WTC11 (cell line): ENCODE data around the gene TPM4. TPM values are rescaled to one million over a fixed set of nuclear protein-coding genes. Genes with fewer than 3 reads are reported as not detected.
A peak's percentile ranks its signal among the peaks of the same experiment; 100 is the strongest.

ENCODE experiments used
- CTCF ChIP-seq: fragments of 200-600 bp; IDR thresholded peaks from 2 replicates; pipeline ENCODE4 v1.8.0; 2022; ENCODE audit warnings: antibody characterized with exemption
- EMX1 ChIP-seq: fragments of 250-450 bp; sonication (Bioruptor Pico); IDR thresholded peaks from 2 replicates; pipeline ENCODE4 v1.8.0; 2021; ENCODE audit warnings: mild to moderate bottlenecking
- HMGXB4 ChIP-seq: sonication (generic); formaldehyde crosslinking; IDR thresholded peaks from 2 replicates; pipeline ENCODE4 v1.8.1; 2023; ENCODE audit warnings: mild to moderate bottlenecking, moderate library complexity, missing genetic modification reagents
- IRF1 ChIP-seq: sonication (generic); formaldehyde crosslinking; IDR thresholded peaks from 2 replicates; pipeline ENCODE4 v1.8.0; 2023; ENCODE audit warnings: missing genetic modification reagents
- KAT7 ChIP-seq: sonication (generic); formaldehyde crosslinking; IDR thresholded peaks from 2 replicates; pipeline ENCODE4 v1.8.1; 2023; ENCODE audit warnings: missing genetic modification reagents, mild to moderate bottlenecking, borderline replicate concordance
- NFATC4 ChIP-seq: fragments of 250-450 bp; sonication (Bioruptor Pico); IDR thresholded peaks from 2 replicates; pipeline ENCODE4 v1.9.0; 2021; ENCODE audit warnings: mild to moderate bottlenecking
- NR2C2 ChIP-seq: sonication (generic); formaldehyde crosslinking; IDR thresholded peaks from 2 replicates; pipeline ENCODE4 v1.8.0; 2022; ENCODE audit warnings: mild to moderate bottlenecking, missing genetic modification reagents
- RELA ChIP-seq: sonication (generic); formaldehyde crosslinking; IDR thresholded peaks from 2 replicates; pipeline ENCODE4 v1.8.1; 2022; ENCODE audit warnings: missing genetic modification reagents, mild to moderate bottlenecking, borderline replicate concordance
- TCF7 ChIP-seq: sonication (generic); formaldehyde crosslinking; IDR thresholded peaks from 2 replicates; pipeline ENCODE4 v1.8.0; 2022; ENCODE audit warnings: mild to moderate bottlenecking, low read depth, missing genetic modification reagents, moderate library complexity
- TP53 ChIP-seq: sonication (generic); formaldehyde crosslinking; IDR thresholded peaks from 2 replicates; pipeline ENCODE4 v1.8.1; 2023; ENCODE audit warnings: mild to moderate bottlenecking, missing genetic modification reagents
- ZBTB21 ChIP-seq: sonication (generic); formaldehyde crosslinking; IDR thresholded peaks from 2 replicates; pipeline ENCODE4 v1.8.1; 2023; ENCODE audit warnings: mild to moderate bottlenecking, missing genetic modification reagents, borderline replicate concordance
- ZNF138 ChIP-seq: sonication (generic); formaldehyde crosslinking; conservative IDR thresholded peaks from 2 replicates; pipeline ENCODE4 v1.8.1; 2022; ENCODE audit warnings: mild to moderate bottlenecking, moderate library complexity, missing genetic modification reagents
- ZNF416 ChIP-seq: fragments of 250-450 bp; sonication (Bioruptor Pico); IDR thresholded peaks from 2 replicates; pipeline ENCODE4 v1.9.0; 2021; ENCODE audit warnings: mild to moderate bottlenecking, inconsistent platforms
- ZNF512 ChIP-seq: sonication (generic); formaldehyde crosslinking; IDR thresholded peaks from 2 replicates; pipeline ENCODE4 v1.8.1; 2022; ENCODE audit warnings: missing genetic modification reagents, borderline replicate concordance
- total RNA-seq: library from RNA; stranded (reverse); gene quantifications from 3 replicates; pipeline ENCODE4 v1.2.3, GENCODE V29; 2021
- TF ChIP-seq, protein P1 (sequence below): sonication (generic); formaldehyde crosslinking; IDR thresholded peaks from 2 replicates; pipeline ENCODE4 v1.8.1; 2023; ENCODE audit warnings: mild to moderate bottlenecking, missing genetic modification reagents, borderline replicate concordance
- TF ChIP-seq, protein P2 (sequence below): sonication (generic); formaldehyde crosslinking; IDR thresholded peaks from 2 replicates; pipeline ENCODE4 v1.8.0; 2022; ENCODE audit warnings: mild to moderate bottlenecking, missing genetic modification reagents
- TF ChIP-seq, protein P3 (sequence below): fragments of 250-450 bp; sonication (Bioruptor Pico); IDR thresholded peaks from 2 replicates; pipeline ENCODE4 v1.9.0; 2021; ENCODE audit warnings: mild to moderate bottlenecking
- TF ChIP-seq, protein P4 (sequence below): fragments of 250-450 bp; sonication (Bioruptor Pico); IDR thresholded peaks from 2 replicates; pipeline ENCODE4 v2.1.2; 2022; ENCODE audit warnings: mild to moderate bottlenecking, moderate library complexity
- TF ChIP-seq, protein P5 (sequence below): sonication (generic); formaldehyde crosslinking; IDR thresholded peaks from 2 replicates; pipeline ENCODE4 v1.8.1; 2022; ENCODE audit warnings: low read depth, missing genetic modification reagents, borderline replicate concordance

Gene TPM4
- total RNA-seq, 1 experiment from 2014 or later, result 302 TPM

- TF ChIP-seq, protein P1, sequence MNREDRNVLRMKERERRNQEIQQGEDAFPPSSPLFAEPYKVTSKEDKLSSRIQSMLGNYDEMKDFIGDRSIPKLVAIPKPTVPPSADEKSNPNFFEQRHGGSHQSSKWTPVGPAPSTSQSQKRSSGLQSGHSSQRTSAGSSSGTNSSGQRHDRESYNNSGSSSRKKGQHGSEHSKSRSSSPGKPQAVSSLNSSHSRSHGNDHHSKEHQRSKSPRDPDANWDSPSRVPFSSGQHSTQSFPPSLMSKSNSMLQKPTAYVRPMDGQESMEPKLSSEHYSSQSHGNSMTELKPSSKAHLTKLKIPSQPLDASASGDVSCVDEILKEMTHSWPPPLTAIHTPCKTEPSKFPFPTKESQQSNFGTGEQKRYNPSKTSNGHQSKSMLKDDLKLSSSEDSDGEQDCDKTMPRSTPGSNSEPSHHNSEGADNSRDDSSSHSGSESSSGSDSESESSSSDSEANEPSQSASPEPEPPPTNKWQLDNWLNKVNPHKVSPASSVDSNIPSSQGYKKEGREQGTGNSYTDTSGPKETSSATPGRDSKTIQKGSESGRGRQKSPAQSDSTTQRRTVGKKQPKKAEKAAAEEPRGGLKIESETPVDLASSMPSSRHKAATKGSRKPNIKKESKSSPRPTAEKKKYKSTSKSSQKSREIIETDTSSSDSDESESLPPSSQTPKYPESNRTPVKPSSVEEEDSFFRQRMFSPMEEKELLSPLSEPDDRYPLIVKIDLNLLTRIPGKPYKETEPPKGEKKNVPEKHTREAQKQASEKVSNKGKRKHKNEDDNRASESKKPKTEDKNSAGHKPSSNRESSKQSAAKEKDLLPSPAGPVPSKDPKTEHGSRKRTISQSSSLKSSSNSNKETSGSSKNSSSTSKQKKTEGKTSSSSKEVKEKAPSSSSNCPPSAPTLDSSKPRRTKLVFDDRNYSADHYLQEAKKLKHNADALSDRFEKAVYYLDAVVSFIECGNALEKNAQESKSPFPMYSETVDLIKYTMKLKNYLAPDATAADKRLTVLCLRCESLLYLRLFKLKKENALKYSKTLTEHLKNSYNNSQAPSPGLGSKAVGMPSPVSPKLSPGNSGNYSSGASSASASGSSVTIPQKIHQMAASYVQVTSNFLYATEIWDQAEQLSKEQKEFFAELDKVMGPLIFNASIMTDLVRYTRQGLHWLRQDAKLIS (CRISPR knock-in tag), result no peak
- TF ChIP-seq, protein P2, sequence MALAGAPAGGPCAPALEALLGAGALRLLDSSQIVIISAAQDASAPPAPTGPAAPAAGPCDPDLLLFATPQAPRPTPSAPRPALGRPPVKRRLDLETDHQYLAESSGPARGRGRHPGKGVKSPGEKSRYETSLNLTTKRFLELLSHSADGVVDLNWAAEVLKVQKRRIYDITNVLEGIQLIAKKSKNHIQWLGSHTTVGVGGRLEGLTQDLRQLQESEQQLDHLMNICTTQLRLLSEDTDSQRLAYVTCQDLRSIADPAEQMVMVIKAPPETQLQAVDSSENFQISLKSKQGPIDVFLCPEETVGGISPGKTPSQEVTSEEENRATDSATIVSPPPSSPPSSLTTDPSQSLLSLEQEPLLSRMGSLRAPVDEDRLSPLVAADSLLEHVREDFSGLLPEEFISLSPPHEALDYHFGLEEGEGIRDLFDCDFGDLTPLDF (CRISPR knock-in tag), result no peak
- TF ChIP-seq, protein P3, sequence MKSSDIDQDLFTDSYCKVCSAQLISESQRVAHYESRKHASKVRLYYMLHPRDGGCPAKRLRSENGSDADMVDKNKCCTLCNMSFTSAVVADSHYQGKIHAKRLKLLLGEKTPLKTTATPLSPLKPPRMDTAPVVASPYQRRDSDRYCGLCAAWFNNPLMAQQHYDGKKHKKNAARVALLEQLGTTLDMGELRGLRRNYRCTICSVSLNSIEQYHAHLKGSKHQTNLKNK, result no peak
- TF ChIP-seq, protein P4, sequence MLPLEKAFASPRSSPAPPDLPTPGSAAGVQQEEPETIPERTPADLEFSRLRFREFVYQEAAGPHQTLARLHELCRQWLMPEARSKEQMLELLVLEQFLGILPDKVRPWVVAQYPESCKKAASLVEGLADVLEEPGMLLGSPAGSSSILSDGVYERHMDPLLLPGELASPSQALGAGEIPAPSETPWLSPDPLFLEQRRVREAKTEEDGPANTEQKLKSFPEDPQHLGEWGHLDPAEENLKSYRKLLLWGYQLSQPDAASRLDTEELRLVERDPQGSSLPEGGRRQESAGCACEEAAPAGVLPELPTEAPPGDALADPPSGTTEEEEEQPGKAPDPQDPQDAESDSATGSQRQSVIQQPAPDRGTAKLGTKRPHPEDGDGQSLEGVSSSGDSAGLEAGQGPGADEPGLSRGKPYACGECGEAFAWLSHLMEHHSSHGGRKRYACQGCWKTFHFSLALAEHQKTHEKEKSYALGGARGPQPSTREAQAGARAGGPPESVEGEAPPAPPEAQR (CRISPR knock-in tag), result no peak
- TF ChIP-seq RELA (CRISPR knock-in tag), result no peak
- no peak for TF ChIP-seq NR2C2 (CRISPR knock-in tag)
- peak; percentile 68; the same call in 1 of the 2 replicates for TF ChIP-seq NFATC4 (CRISPR knock-in tag)
- no peak; the same call in 1 of the 2 replicates for TF ChIP-seq ZBTB21 (CRISPR knock-in tag)
- TF ChIP-seq TP53, result no peak
- no peak for TF ChIP-seq IRF1 (CRISPR knock-in tag)
- no peak for TF ChIP-seq ZNF512 (CRISPR knock-in tag)
- TF ChIP-seq KAT7 (CRISPR knock-in tag), result 0 out of 2 replicates have a peak, but pooled peaks have one; percentile 29
- TF ChIP-seq ZNF416 (CRISPR knock-in tag), result peak; percentile 89; the same call in 1 of the 2 replicates
- no peak for TF ChIP-seq HMGXB4 (CRISPR knock-in tag)
- TF ChIP-seq, protein P5, sequence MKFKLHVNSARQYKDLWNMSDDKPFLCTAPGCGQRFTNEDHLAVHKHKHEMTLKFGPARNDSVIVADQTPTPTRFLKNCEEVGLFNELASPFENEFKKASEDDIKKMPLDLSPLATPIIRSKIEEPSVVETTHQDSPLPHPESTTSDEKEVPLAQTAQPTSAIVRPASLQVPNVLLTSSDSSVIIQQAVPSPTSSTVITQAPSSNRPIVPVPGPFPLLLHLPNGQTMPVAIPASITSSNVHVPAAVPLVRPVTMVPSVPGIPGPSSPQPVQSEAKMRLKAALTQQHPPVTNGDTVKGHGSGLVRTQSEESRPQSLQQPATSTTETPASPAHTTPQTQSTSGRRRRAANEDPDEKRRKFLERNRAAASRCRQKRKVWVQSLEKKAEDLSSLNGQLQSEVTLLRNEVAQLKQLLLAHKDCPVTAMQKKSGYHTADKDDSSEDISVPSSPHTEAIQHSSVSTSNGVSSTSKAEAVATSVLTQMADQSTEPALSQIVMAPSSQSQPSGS (CRISPR knock-in tag), result no peak
- peak; percentile 71; the same call in 1 of the 2 replicates for TF ChIP-seq EMX1 (CRISPR knock-in tag)
- TF ChIP-seq TCF7, result no peak
- no peak for TF ChIP-seq CTCF
- TF ChIP-seq ZNF138 (CRISPR knock-in tag), result no peak
Observed at GRCh38 chr19:16076154-16076957, at the start of gene TPM4 (continued).
